Colonic mucosa (tissue), 4 donors: ENCODE data around the gene GALNT9. TPM values are rescaled to one million over a fixed set of nuclear protein-coding genes. Genes with fewer than 3 reads are reported as not detected.
"Not testable (repeated sequence)": the region's sequence is repeated elsewhere in the genome, so short reads cannot be mapped to it uniquely, and the experiment has no call there.

ENCODE experiments used
- DNase-seq: peaks from one replicate; pipeline ENCODE4 v3.0.0-alpha.2; 2020
- H3K27ac ChIP-seq: fragments of 200-600 bp; one replicate; pipeline ENCODE4 v1.8.0; 2021
- H3K27me3 ChIP-seq: fragments of 200-600 bp; one replicate; pipeline ENCODE4 v1.8.0; 2021
- H3K36me3 ChIP-seq: fragments of 200-600 bp; one replicate; pipeline ENCODE4 v1.8.0; 2021
- H3K4me1 ChIP-seq: fragments of 200-600 bp; one replicate; pipeline ENCODE4 v1.8.0; 2021; ENCODE audit warnings: mild to moderate bottlenecking
- H3K4me3 ChIP-seq: fragments of 200-600 bp; one replicate; pipeline ENCODE4 v1.8.0; 2021
- H3K9ac ChIP-seq, 2 donors: one replicate each; pipeline ENCODE4 v1.7.0; 2013; ENCODE audit warnings: control low read depth in 2 of 2, low read depth in 2 of 2, low read length in 2 of 2
- H3K9me3 ChIP-seq: fragments of 200-600 bp; one replicate; pipeline ENCODE4 v1.8.0; 2021
- CTCF ChIP-seq: fragments of 200-600 bp; IDR thresholded peaks from one replicate; pipeline ENCODE4 v1.8.0; 2022; ENCODE audit warnings: antibody characterized with exemption, mild to moderate bottlenecking
- intact Hi-C: fragments of 100-400 bp; cut with DNase I; formaldehyde crosslinking; loops from one replicate; pipeline ENCODE4 v1.14.1; 2022
- total RNA-seq, 2 donors: library from RNA; stranded (reverse); fragmentation: NEBNext Ultra II Directional in 1 of 2; extraction: Animal tissue kit (Norgen Biotek cat#: 25700) in 1 of 2; gene quantifications; one replicate each; pipeline ENCODE4 v1.2.1, GENCODE V29; 2021
- donor health status: healthy.
- donor health status: DM: no; HTN: no; CAD: no.
- donor health status: DM: no; HTN: no; CAD: no.

GALNT9 gene
- total RNA-seq, 2 donors from 2014 or later: 0.45 TPM; not detected in 1

- H3K36me3 ChIP-seq: no peaks in the 10 kb centered on the region
- no peaks in the 10 kb centered on the region for H3K27me3 ChIP-seq
- no peak for TF ChIP-seq CTCF
- intact Hi-C loops: no loop called here
- DNase-seq: no peak
- H3K27ac ChIP-seq: no peak overlapping the region
- no peak overlapping the region for H3K9ac ChIP-seq
- no peak overlapping the region for H3K4me3 ChIP-seq
- no peaks in the 10 kb centered on the region for H3K9me3 ChIP-seq
- no peaks in the 10 kb centered on the region for H3K4me1 ChIP-seq
These were observed 73.7 kb downstream of the GALNT9 start for GRCh38 chr12:132255642-132256041.

GRCh38 chr12:132253698-132254480 lies 75.5 kb downstream of the GALNT9 start:
- H3K36me3 ChIP-seq: no peaks in the 10 kb centered on the region
- no peak overlapping the region for H3K9ac ChIP-seq
- no peaks in the 10 kb centered on the region for H3K9me3 ChIP-seq
- intact Hi-C loops: no loop called here
- no peak overlapping the region for H3K4me3 ChIP-seq
- no peak for DNase-seq
- no peaks in the 10 kb centered on the region for H3K27me3 ChIP-seq
- H3K4me1 ChIP-seq: no peaks in the 10 kb centered on the region
- no peak overlapping the region for H3K27ac ChIP-seq
- TF ChIP-seq CTCF: no peak

GRCh38 chr12:132252981-132253380 lies 76.4 kb downstream of the GALNT9 start:
- H3K4me1 ChIP-seq, H3K4me3 ChIP-seq, intact Hi-C loops, H3K36me3 ChIP-seq, H3K27ac ChIP-seq, H3K27me3 ChIP-seq, H3K9me3 ChIP-seq, H3K9ac ChIP-seq, DNase-seq: not testable (repeated sequence)

GRCh38 chr12:132251741-132252490 lies 77.5 kb downstream of the GALNT9 start:
- no peak overlapping the region for H3K4me3 ChIP-seq
- H3K36me3 ChIP-seq: no peaks in the 10 kb centered on the region
- no peaks in the 10 kb centered on the region for H3K4me1 ChIP-seq
- no peak overlapping the region for H3K9ac ChIP-seq
- no peaks in the 10 kb centered on the region for H3K9me3 ChIP-seq
- no peak for TF ChIP-seq CTCF
- no peaks in the 10 kb centered on the region for H3K27me3 ChIP-seq
- H3K27ac ChIP-seq: no peak overlapping the region
- intact Hi-C loops: no loop called here
- DNase-seq: no peak

- Histone ChIP-seq H3K4me1 (no peaks in the 10 kb centered on the region), H3K9me3 (no peaks in the 10 kb centered on the region), H3K27ac (no peak overlapping the region), H3K4me3 (no peak overlapping the region), H3K36me3 (no peaks in the 10 kb centered on the region), H3K9ac (no peak overlapping the region), H3K27me3 (no peaks in the 10 kb centered on the region)
- no peak for TF ChIP-seq CTCF
- no peak for DNase-seq
- intact Hi-C loops: no loop called here
These were observed 78.1 kb downstream of the GALNT9 start for GRCh38 chr12:132251310-132251709.

- no peak for DNase-seq
- intact Hi-C loops: no loop called here
- Histone ChIP-seq H3K4me1 (no peaks in the 10 kb centered on the region), H3K27me3 (no peaks in the 10 kb centered on the region), H3K4me3 (no peak overlapping the region), H3K36me3 (no peaks in the 10 kb centered on the region), H3K9ac (no peak overlapping the region), H3K27ac (no peak overlapping the region), H3K9me3 (no peaks in the 10 kb centered on the region)
- no peak for TF ChIP-seq CTCF
These were observed 78.7 kb downstream of the GALNT9 start for GRCh38 chr12:132250707-132251106.
